ENCODE results near the gene ALDH1A1. TPM values are rescaled to one million over a fixed set of nuclear protein-coding genes. Genes with fewer than 3 reads are reported as not detected.

Gene ALDH1A1
- total and polyA plus RNA-seq, 2 of the 8 experiments (the other 6 are each of a cell fraction or from before 2014, with no cell fraction given) = 0.50 to 0.82 TPM

DNA sequence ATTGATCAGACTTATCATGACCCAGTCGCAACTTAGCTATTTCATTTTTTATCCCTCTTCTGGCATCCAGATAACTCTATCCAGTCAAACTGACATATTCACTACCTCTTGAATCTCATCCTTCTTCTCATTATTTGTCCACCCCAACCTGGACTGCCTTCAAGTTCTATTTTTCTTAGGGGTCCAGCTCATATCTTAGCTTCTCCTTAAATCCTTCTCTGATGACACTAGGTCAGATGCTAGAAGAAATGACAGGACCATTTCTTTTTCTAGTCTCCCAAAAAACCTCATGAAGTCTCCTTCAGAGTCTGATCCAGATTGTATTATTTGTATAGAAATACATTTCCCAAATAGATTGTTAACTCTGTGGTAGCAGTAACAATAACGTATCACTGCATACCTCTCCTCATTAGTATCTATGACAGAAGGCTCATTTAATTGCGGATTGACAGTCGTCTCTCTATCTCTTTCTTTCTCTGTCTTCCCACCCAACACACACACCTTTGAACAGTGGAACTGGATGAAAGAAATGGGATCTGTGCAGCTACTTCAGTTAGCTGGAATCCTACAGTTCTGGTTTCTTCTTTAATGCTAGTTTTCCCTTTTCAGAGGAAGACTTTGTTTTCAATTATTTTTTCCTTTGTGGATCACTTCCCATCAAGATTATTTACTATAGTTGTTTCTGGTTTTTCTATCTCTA lies 33.5 kb downstream of the ALDH1A1 start:
- 90% methylated on average over 4 of the region's 4 CpGs; no CpG with 5 or more reads in 1 of the 2 experiments for WGBS, 2 experiments (ENCODE audit: extremely low coverage in 1 of 2, insufficient coverage in 1 of 2, insufficient read length in 1 of 2, insufficient replicate concordance in 2 of 2, low coverage in 1 of 2, low lambda C conversion rate in 2 of 2, missing lambda C conversion rate in 1 of 2)
- H3K27me3 ChIP-seq (replicated peaks in 1 of 4; ENCODE audit: control insufficient read depth in 3 of 4, extremely low read depth in 1 of 4, insufficient read depth in 3 of 4, low read length in 3 of 4) = no peaks in the 10 kb centered on the region
- H4K8ac ChIP-seq (ENCODE audit: extremely low read depth, insufficient read depth, low read length) = no peak overlapping the region
- no peak overlapping the region for H3K23ac ChIP-seq (ENCODE audit: insufficient read length)
- H3K18ac ChIP-seq (ENCODE audit: extremely low read depth, low read length) = no peak overlapping the region
- no peak overlapping the region for H3K9ac ChIP-seq (replicated peaks in 1 of 4; ENCODE audit: extremely low read depth in 1 of 4, low read depth in 3 of 4, low read length in 3 of 4)
- DNase-seq (ENCODE audit: low read depth in 1 of 2, low spot score in 2 of 2) = no peak
- FAIRE-seq = no peak
- H3K27ac ChIP-seq (ENCODE audit: low read depth, low read length) = no peak overlapping the region
- H2BK15ac ChIP-seq (ENCODE audit: low read length) = no peak overlapping the region
- ChIA-PET CTCF (ENCODE audit: partially characterized antibody) (interaction anchor here (0.6 to 1.5 kb wide), 5 partner anchors 11 to 535 kb away, joined by 3 to 6 read pairs (median 4); no protein-coding TSS in a partner anchor), POLR2A (ENCODE audit: partially characterized antibody) (no interaction called here)
- no peaks in the 10 kb centered on the region for H3K79me1 ChIP-seq (ENCODE audit: low read depth, low read length)
- no peaks in the 10 kb centered on the region for H3K9me3 ChIP-seq (ENCODE audit: insufficient read depth in 2 of 2, low read depth in 1 of 2, low read length in 1 of 2)
- no peak overlapping the region for H2BK5ac ChIP-seq (ENCODE audit: low read depth, low read length)
- H3K4ac ChIP-seq (replicated peaks; ENCODE audit: insufficient read length, low read depth, low read length) = no peak overlapping the region
- no peaks in the 10 kb centered on the region for H3K36me3 ChIP-seq (ENCODE audit: control insufficient read depth in 2 of 4, insufficient read depth in 4 of 4, low read length in 3 of 4)
- H2AFZ ChIP-seq (ENCODE audit: low read length) = no peak overlapping the region
- no peak overlapping the region for H2BK20ac ChIP-seq (ENCODE audit: low read length)
- no peak overlapping the region for H3K14ac ChIP-seq (ENCODE audit: insufficient read length)
- H3K23me2 ChIP-seq (ENCODE audit: low read depth, low read length) = no peaks in the 10 kb centered on the region
- H4K91ac ChIP-seq (replicated peaks; ENCODE audit: insufficient read length, low read length) = no peak overlapping the region
- H3K4me2 ChIP-seq (ENCODE audit: insufficient read depth in 1 of 2, low read depth in 2 of 2, low read length in 2 of 2) = no peak overlapping the region
- H2AK5ac ChIP-seq (ENCODE audit: low read depth, low read length) = no peak overlapping the region
- no peaks in the 10 kb centered on the region for H4K20me1 ChIP-seq (replicated peaks in 1 of 2; ENCODE audit: control insufficient read depth in 1 of 2, insufficient read depth in 2 of 2, low read length in 2 of 2)
- H3K4me3 ChIP-seq (ENCODE audit: extremely low read depth in 1 of 4, insufficient read depth in 2 of 4, low read depth in 3 of 4, low read length in 4 of 4) = no peak overlapping the region
- H2BK120ac ChIP-seq (replicated peaks; ENCODE audit: low read depth, low read length) = no peak overlapping the region
- H3K79me2 ChIP-seq (ENCODE audit: control insufficient read depth in 1 of 2, insufficient read depth in 2 of 2, low read length in 2 of 2) = no peaks in the 10 kb centered on the region
- no peak overlapping the region for H3K56ac ChIP-seq (replicated peaks; ENCODE audit: insufficient read length, low read depth, low read length)
- H4K5ac ChIP-seq (ENCODE audit: insufficient read length, low read depth, low read length) = no peak overlapping the region
- H3K4me1 ChIP-seq (replicated peaks in 1 of 4; ENCODE audit: control insufficient read depth in 3 of 4, insufficient read depth in 4 of 4, low read length in 3 of 4) = no peaks in the 10 kb centered on the region; a peak in 1 of 7 replicates
- H2BK12ac ChIP-seq (ENCODE audit: low read depth, low read length) = no peak overlapping the region
- TF ChIP-seq POU5F1 (IDR thresholded peaks at IDR 0.05; ENCODE audit: low read depth, low read length) = no peak
- no peak for TF ChIP-seq RNF2 (IDR thresholded peaks at IDR 0.05; ENCODE audit: borderline replicate concordance, low read depth, low read length, missing control alignments, poor library complexity, severe bottlenecking)
- TF ChIP-seq CHD2 (IDR thresholded peaks at IDR 0.05; ENCODE audit: low read length) = no peak
- TF ChIP-seq, protein P1, sequence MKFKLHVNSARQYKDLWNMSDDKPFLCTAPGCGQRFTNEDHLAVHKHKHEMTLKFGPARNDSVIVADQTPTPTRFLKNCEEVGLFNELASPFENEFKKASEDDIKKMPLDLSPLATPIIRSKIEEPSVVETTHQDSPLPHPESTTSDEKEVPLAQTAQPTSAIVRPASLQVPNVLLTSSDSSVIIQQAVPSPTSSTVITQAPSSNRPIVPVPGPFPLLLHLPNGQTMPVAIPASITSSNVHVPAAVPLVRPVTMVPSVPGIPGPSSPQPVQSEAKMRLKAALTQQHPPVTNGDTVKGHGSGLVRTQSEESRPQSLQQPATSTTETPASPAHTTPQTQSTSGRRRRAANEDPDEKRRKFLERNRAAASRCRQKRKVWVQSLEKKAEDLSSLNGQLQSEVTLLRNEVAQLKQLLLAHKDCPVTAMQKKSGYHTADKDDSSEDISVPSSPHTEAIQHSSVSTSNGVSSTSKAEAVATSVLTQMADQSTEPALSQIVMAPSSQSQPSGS (IDR thresholded peaks at IDR 0.05; ENCODE audit: low read length) = no peak
- no peak for TF ChIP-seq SRF (IDR thresholded peaks at IDR 0.05; ENCODE audit: low read depth, low read length)
- TF ChIP-seq SIN3A (conservative IDR thresholded peaks at IDR 0.05 in 1 of 2, IDR thresholded peaks at IDR 0.05 in 1 of 2; ENCODE audit: low read depth in 1 of 2, low read length in 2 of 2) = no peak
- TF ChIP-seq, protein P2, sequence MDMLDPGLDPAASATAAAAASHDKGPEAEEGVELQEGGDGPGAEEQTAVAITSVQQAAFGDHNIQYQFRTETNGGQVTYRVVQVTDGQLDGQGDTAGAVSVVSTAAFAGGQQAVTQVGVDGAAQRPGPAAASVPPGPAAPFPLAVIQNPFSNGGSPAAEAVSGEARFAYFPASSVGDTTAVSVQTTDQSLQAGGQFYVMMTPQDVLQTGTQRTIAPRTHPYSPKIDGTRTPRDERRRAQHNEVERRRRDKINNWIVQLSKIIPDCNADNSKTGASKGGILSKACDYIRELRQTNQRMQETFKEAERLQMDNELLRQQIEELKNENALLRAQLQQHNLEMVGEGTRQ (IDR thresholded peaks at IDR 0.05; ENCODE audit: low read length) = no peak
- TF ChIP-seq MAFK (IDR thresholded peaks at IDR 0.05; ENCODE audit: low read depth, low read length) = no peak
- TF ChIP-seq PHF8 (conservative IDR thresholded peaks at IDR 0.05; ENCODE audit: low read depth, low read length) = no peak

Data from H1 (cell line).